Liver (tissue), 9 donors: Measurements from ENCODE around the gene SKI. TPM values are rescaled to one million over a fixed set of nuclear protein-coding genes. Genes with fewer than 3 reads are reported as not detected.

Experiments
- DNase-seq: peaks from one replicate; pipeline ENCODE4 v3.0.0-alpha.2; 2017; ENCODE audit warnings: low spot score
- H3K27ac ChIP-seq, 2 donors: one replicate each; pipeline ENCODE4 v1.7.0; 2013; ENCODE audit warnings: inconsistent platforms in 2 of 2, low read length in 2 of 2, control low read depth in 1 of 2, low read depth in 1 of 2, mild to moderate bottlenecking in 1 of 2
- H3K27me3 ChIP-seq, 4 donors: one replicate each; pipeline versions ENCODE4 v1.6.1 to v1.7.0; 2013; ENCODE audit warnings: low read length in 3 of 4, inconsistent platforms in 1 of 4, mild to moderate bottlenecking in 1 of 4, moderate library complexity in 1 of 4; ENCODE audit not compliant: control insufficient read depth in 4 of 4, insufficient read depth in 4 of 4
- H3K36me3 ChIP-seq, 4 donors: one replicate each; pipeline versions ENCODE4 v1.6.1 to v1.7.0; 2013; ENCODE audit warnings: low read length in 3 of 4, mild to moderate bottlenecking in 3 of 4, low read depth in 1 of 4, moderate library complexity in 1 of 4; ENCODE audit not compliant: control insufficient read depth in 4 of 4, insufficient read depth in 3 of 4
- H3K4me1 ChIP-seq, 4 donors: one replicate each; pipeline versions ENCODE4 v1.6.1 to v1.7.0; 2013; ENCODE audit warnings: low read length in 3 of 4, mild to moderate bottlenecking in 3 of 4, moderate library complexity in 1 of 4; ENCODE audit not compliant: control insufficient read depth in 4 of 4, insufficient read depth in 4 of 4
- H3K4me3 ChIP-seq, 3 donors: one replicate each; pipeline versions ENCODE4 v1.6.1 to v1.7.0; 2013; ENCODE audit warnings: low read length in 3 of 3, control low read depth in 1 of 3, low read depth in 1 of 3, mild to moderate bottlenecking in 1 of 3
- H3K9ac ChIP-seq, 2 donors: one replicate each; pipeline ENCODE4 v1.7.0; 2013; ENCODE audit warnings: low read length in 2 of 2, mild to moderate bottlenecking in 2 of 2, moderate library complexity in 2 of 2, control low read depth in 1 of 2, low read depth in 1 of 2
- H3K9me3 ChIP-seq, 4 donors: one replicate each; pipeline versions ENCODE4 v1.6.1 to v1.7.0; 2013; ENCODE audit warnings: low read length in 3 of 4; ENCODE audit not compliant: control insufficient read depth in 4 of 4
- EGR1 ChIP-seq, 2 donors: IDR thresholded peaks; 2 replicates each; pipeline ENCODE4 v1.6.1; 2016 to 2018; ENCODE audit warnings: antibody characterized with exemption in 2 of 2, low read depth in 2 of 2
- FOXA1 ChIP-seq: IDR thresholded peaks from 2 replicates; pipeline ENCODE4 v1.6.1; 2016; ENCODE audit warnings: antibody characterized with exemption
- FOXA2 ChIP-seq: IDR thresholded peaks from 2 replicates; pipeline ENCODE4 v1.6.1; 2016; ENCODE audit warnings: antibody characterized with exemption
- GABPA ChIP-seq, 2 donors: IDR thresholded peaks in 1 of 2; conservative IDR thresholded peaks in 1 of 2; 2 replicates each; pipeline ENCODE4 v1.6.1; 2016; ENCODE audit warnings: antibody characterized with exemption in 2 of 2, mild to moderate bottlenecking in 1 of 2, moderate library complexity in 1 of 2
- HNF4A ChIP-seq, 2 donors: conservative IDR thresholded peaks; 2 replicates each; pipeline ENCODE4 v1.6.1; 2016; ENCODE audit warnings: antibody characterized with exemption in 2 of 2, mild to moderate bottlenecking in 2 of 2
- HNF4G ChIP-seq: IDR thresholded peaks from 2 replicates; pipeline ENCODE4 v1.6.1; 2016; ENCODE audit warnings: antibody characterized with exemption
- JUND ChIP-seq, 2 donors: IDR thresholded peaks; 2 replicates each; pipeline ENCODE4 v1.6.1; 2016; ENCODE audit warnings: antibody characterized with exemption in 2 of 2
- NR2F2 ChIP-seq: IDR thresholded peaks from 2 replicates; pipeline ENCODE4 v1.6.1; 2016; ENCODE audit warnings: antibody characterized with exemption
- RAD21 ChIP-seq, 2 donors: IDR thresholded peaks; 2 replicates each; pipeline ENCODE4 v1.6.1; 2016; ENCODE audit warnings: antibody characterized with exemption in 2 of 2, mild to moderate bottlenecking in 2 of 2
- RXRA ChIP-seq, 2 donors: IDR thresholded peaks; 2 replicates each; pipeline ENCODE4 v1.6.1; 2017 to 2018; ENCODE audit warnings: antibody characterized with exemption in 2 of 2, mild to moderate bottlenecking in 1 of 2
- TAF1 ChIP-seq: conservative IDR thresholded peaks from 2 replicates; pipeline ENCODE4 v1.6.1; 2016; ENCODE audit warnings: antibody characterized with exemption, mild to moderate bottlenecking
- WGBS: extraction: QIAGEN DNeasy Blood & Tissue Kit; methylation state at CpG from one replicate; pipeline ENCODE4 v1.1.7; 2013; 5-methylcytosine and 5-hydroxymethylcytosine counted together
- polyA plus RNA-seq, 2 donors: library from polyadenylated mRNA; stranded (reverse) in 1 of 2; unstranded in 1 of 2; fragments of 200-250 nt in 1 of 2; fragments of >200 nt in 1 of 2; fragmentation: Nextera tagmentation in 1 of 2; extraction: Ambion mirVana in 1 of 2; gene quantifications; one replicate each; pipeline versions ENCODE4 v1.2.1 to v1.2.3, GENCODE V29; 2013 to 2015
- total RNA-seq, 2 donors: library from RNA; depleted of rRNA; stranded (reverse); fragments of >200 nt; gene quantifications; one replicate each; pipeline ENCODE4 v1.2.3, GENCODE V29; 2014
- TF ChIP-seq, protein P1 (sequence below): IDR thresholded peaks from 2 replicates; pipeline ENCODE4 v1.6.1; 2016; ENCODE audit warnings: antibody characterized with exemption
- TF ChIP-seq, protein P2 (sequence below): IDR thresholded peaks from 2 replicates; pipeline ENCODE4 v1.6.1; 2016; ENCODE audit warnings: antibody characterized with exemption
- TF ChIP-seq, protein P3 (sequence below): IDR thresholded peaks from 2 replicates; pipeline ENCODE4 v1.6.1; 2016; ENCODE audit warnings: antibody characterized with exemption, mild to moderate bottlenecking
- TF ChIP-seq, protein P4 (sequence below): fragments of 150-350 bp; IDR thresholded peaks from 2 replicates; pipeline ENCODE4 v1.5.1; 2017; ENCODE audit warnings: improper control_type of control experiment, low read depth, low read length; ENCODE audit not compliant: missing input control
- donor health status: healthy.
- donor health status: healthy.
- donor health status: healthy.
- donor health status: healthy.
- donor health status: healthy.

Gene SKI
- total and polyA plus RNA-seq, 4 donors, result 3.2 to 21.3 (median 19.5) TPM

DNA sequence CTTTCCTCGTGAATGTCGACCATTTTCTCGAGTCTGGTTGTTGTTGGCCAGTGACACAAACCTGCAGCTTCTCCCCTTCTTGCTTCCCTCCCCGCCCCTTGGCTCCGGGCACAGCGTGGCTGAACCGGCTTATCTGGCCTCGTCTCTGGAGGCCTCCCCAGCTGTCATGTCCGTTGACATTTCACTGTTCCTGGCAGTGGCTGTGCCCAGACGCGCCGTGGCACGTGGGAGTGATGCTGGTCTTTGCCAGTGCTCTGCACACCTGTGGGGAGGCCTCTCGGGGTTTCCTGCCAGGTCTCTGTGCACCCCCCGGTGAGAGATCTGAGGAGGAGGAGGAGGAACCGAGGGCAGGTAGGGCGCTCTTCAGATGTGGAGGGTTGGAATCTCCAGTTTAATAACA is 23.7 kb downstream of the SKI start:
- Histone ChIP-seq H3K4me3 (no peak overlapping the region), H3K27me3 (no peaks in the 10 kb centered on the region), H3K9me3 (peaks cover 0 to 3% (median 0%) of the 10 kb centered on the region in 4 donors), H3K27ac (peak overlapping the region; percentile 54 to 65), H3K36me3 (no peaks in the 10 kb centered on the region), H3K9ac (no peak overlapping the region), H3K4me1 (peaks cover 32 to 72% (median 57%) of the 10 kb centered on the region in 4 donors)
- WGBS, result 37% methylated on average over 17 of the region's 17 CpGs
- DNase-seq, result no peak
- TF ChIP-seq HNF4G, result no peak
- peak in 1 of 2 donors; percentile 36 for TF ChIP-seq RAD21 (IDR thresholded peaks at IDR 0.05)
- TF ChIP-seq HNF4A (conservative IDR thresholded peaks at IDR 0.05), result peak; percentile 31 to 38
- TF ChIP-seq, protein P1, sequence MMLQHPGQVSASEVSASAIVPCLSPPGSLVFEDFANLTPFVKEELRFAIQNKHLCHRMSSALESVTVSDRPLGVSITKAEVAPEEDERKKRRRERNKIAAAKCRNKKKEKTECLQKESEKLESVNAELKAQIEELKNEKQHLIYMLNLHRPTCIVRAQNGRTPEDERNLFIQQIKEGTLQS, result no peak
- TF ChIP-seq RXRA (IDR thresholded peaks at IDR 0.05), result peak; percentile 39 to 44
- TF ChIP-seq, protein P2, sequence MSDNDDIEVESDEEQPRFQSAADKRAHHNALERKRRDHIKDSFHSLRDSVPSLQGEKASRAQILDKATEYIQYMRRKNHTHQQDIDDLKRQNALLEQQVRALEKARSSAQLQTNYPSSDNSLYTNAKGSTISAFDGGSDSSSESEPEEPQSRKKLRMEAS, result peak; percentile 47

DNA sequence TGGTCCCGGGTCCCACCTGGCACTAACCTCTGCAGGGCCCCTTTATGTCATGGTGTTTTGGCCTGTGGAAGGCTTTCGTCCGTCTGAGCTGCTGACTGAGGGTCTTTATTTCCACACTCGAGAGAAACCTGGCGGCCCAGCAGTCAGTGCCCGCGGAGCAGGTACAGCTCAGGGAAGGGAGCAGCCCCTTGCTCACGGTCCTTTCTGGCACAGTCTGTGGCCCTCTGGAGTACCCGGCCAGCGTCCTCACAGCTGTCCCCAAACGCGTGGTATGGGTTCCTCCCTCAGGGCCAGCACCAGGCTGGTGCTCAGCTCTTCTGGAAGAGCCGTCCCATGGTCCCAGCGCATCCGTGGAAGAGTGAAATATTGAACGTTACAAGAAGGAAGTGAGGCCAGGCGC is 24.3 kb downstream of the SKI start:
- Histone ChIP-seq H3K27ac (peak overlapping the region in 1 of 2 donors; percentile 5), H3K4me3 (no peak overlapping the region), H3K4me1 (peaks cover 29 to 72% (median 52%) of the 10 kb centered on the region in 4 donors), H3K9me3 (peaks cover 0 to 3% (median 0%) of the 10 kb centered on the region in 4 donors), H3K27me3 (no peaks in the 10 kb centered on the region), H3K36me3 (no peaks in the 10 kb centered on the region), H3K9ac (no peak overlapping the region)
- WGBS, result 91% methylated on average over 17 of the region's 17 CpGs
- no peak for DNase-seq
- TF ChIP-seq EGR1 (IDR thresholded peaks at IDR 0.05; ENCODE audit: low read depth in 2 of 2) (no peak), TAF1 (no peak), GABPA (IDR thresholded peaks at IDR 0.05 in 1 of 2, conservative IDR thresholded peaks at IDR 0.05 in 1 of 2) (no peak), RAD21 (IDR thresholded peaks at IDR 0.05) (no peak), RXRA (IDR thresholded peaks at IDR 0.05) (no peak), NR2F2 (no peak), HNF4G (no peak), HNF4A (conservative IDR thresholded peaks at IDR 0.05) (no peak), FOXA2 (no peak)

DNA sequence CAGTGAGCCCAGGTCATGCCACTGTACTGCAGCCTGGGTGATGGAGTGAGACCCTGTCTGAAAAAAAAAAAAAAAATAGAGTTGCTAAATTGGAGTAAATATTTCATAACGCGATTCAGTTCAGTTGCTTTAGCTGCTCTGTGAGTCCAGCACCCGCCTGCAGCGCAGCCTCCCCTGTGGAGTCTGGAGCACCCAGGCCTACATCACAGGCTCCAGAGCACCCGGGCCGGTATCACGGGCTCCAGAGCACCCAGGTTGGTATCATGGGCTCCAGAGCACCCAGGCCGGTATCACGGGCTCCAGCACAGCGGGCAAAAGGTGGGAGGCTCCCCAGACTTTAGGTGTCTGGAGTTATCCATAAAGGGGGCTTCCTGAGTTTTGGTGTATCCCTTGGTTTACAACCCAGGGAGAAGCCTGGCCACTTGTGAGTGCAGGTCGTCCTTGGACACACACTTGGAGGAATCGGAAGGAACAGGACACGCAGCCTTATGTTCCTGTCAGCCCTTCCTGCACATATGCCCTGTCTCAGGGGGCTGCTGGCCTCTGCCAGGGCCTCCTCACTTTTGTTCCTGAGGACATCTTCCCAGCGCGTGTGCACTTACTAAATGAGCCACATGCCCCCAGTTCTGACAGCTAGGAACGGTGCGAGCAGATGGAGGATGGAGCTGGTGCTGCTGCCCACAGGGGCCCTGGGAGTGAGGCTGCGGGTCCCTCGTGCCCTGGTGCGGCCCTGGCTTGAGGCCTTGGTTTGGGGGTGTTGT is 25.1 kb downstream of the SKI start:
- H3K36me3 ChIP-seq, result no peaks in the 10 kb centered on the region
- no peak overlapping the region for H3K9ac ChIP-seq
- TF ChIP-seq RAD21 (IDR thresholded peaks at IDR 0.05) (no peak), FOXA1 (no peak), HNF4G (no peak), GABPA (IDR thresholded peaks at IDR 0.05 in 1 of 2, conservative IDR thresholded peaks at IDR 0.05 in 1 of 2) (no peak), RXRA (IDR thresholded peaks at IDR 0.05) (no peak), HNF4A (conservative IDR thresholded peaks at IDR 0.05) (no peak), TAF1 (no peak), JUND (IDR thresholded peaks at IDR 0.05) (no peak), EGR1 (IDR thresholded peaks at IDR 0.05; ENCODE audit: low read depth in 2 of 2) (no peak), FOXA2 (no peak)
- TF ChIP-seq, protein P1, result no peak
- TF ChIP-seq, protein P3, sequence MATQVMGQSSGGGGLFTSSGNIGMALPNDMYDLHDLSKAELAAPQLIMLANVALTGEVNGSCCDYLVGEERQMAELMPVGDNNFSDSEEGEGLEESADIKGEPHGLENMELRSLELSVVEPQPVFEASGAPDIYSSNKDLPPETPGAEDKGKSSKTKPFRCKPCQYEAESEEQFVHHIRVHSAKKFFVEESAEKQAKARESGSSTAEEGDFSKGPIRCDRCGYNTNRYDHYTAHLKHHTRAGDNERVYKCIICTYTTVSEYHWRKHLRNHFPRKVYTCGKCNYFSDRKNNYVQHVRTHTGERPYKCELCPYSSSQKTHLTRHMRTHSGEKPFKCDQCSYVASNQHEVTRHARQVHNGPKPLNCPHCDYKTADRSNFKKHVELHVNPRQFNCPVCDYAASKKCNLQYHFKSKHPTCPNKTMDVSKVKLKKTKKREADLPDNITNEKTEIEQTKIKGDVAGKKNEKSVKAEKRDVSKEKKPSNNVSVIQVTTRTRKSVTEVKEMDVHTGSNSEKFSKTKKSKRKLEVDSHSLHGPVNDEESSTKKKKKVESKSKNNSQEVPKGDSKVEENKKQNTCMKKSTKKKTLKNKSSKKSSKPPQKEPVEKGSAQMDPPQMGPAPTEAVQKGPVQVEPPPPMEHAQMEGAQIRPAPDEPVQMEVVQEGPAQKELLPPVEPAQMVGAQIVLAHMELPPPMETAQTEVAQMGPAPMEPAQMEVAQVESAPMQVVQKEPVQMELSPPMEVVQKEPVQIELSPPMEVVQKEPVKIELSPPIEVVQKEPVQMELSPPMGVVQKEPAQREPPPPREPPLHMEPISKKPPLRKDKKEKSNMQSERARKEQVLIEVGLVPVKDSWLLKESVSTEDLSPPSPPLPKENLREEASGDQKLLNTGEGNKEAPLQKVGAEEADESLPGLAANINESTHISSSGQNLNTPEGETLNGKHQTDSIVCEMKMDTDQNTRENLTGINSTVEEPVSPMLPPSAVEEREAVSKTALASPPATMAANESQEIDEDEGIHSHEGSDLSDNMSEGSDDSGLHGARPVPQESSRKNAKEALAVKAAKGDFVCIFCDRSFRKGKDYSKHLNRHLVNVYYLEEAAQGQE, result no peak
- TF ChIP-seq, protein P4, sequence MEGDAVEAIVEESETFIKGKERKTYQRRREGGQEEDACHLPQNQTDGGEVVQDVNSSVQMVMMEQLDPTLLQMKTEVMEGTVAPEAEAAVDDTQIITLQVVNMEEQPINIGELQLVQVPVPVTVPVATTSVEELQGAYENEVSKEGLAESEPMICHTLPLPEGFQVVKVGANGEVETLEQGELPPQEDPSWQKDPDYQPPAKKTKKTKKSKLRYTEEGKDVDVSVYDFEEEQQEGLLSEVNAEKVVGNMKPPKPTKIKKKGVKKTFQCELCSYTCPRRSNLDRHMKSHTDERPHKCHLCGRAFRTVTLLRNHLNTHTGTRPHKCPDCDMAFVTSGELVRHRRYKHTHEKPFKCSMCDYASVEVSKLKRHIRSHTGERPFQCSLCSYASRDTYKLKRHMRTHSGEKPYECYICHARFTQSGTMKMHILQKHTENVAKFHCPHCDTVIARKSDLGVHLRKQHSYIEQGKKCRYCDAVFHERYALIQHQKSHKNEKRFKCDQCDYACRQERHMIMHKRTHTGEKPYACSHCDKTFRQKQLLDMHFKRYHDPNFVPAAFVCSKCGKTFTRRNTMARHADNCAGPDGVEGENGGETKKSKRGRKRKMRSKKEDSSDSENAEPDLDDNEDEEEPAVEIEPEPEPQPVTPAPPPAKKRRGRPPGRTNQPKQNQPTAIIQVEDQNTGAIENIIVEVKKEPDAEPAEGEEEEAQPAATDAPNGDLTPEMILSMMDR, result no peak
- TF ChIP-seq, protein P2, result no peak
- peaks cover 0 to 3% (median 0%) of the 10 kb centered on the region in 4 donors for H3K9me3 ChIP-seq
- WGBS, result 92% methylated on average over 20 of the region's 20 CpGs
- DNase-seq, result no peak
- H3K27me3 ChIP-seq, result no peaks in the 10 kb centered on the region
- peaks cover 22 to 64% (median 48%) of the 10 kb centered on the region in 4 donors for H3K4me1 ChIP-seq
- H3K27ac ChIP-seq, result peak overlapping the region in 1 of 2 donors; percentile 0
- H3K4me3 ChIP-seq, result no peak overlapping the region
